Stomach (tissue), 9 donors: ENCODE results near the gene ZNF687. TPM values are rescaled to one million over a fixed set of nuclear protein-coding genes. Genes with fewer than 3 reads are reported as not detected.

Experiments used
- DNase-seq, 2 donors: peaks; one replicate each; pipeline versions ENCODE4 v3.0.0 to v3.0.0-alpha.2; 2013 to 2019
- H3K27ac ChIP-seq, 5 donors: fragments of 200-600 bp in 4 of 5; sonication (generic) in 4 of 5; one replicate each; pipeline ENCODE4 v1.5.1; 2013 to 2019; ENCODE audit warnings: mild to moderate bottlenecking in 1 of 5, moderate library complexity in 1 of 5
- H3K27me3 ChIP-seq, 3 donors: fragments of 200-600 bp; sonication (generic); one replicate each; pipeline ENCODE4 v1.5.1; 2017 to 2019; ENCODE audit warnings: mixed run types in 1 of 3
- H3K36me3 ChIP-seq, 4 donors: fragments of 200-600 bp; sonication (generic); 1 replicate in 3 of 4; 2 replicates in 1 of 4; pipeline ENCODE4 v1.5.1; 2016 to 2019
- H3K4me1 ChIP-seq, 4 donors: fragments of 200-600 bp; sonication (generic); one replicate each; pipeline ENCODE4 v1.5.1; 2016 to 2019
- H3K4me3 ChIP-seq, 4 donors: fragments of 200-600 bp; sonication (generic) in 3 of 4; one replicate each; pipeline ENCODE4 v1.5.1; 2016 to 2019; ENCODE audit warnings: mild to moderate bottlenecking in 1 of 4
- H3K9me3 ChIP-seq, 4 donors: fragments of 200-600 bp; sonication (generic); one replicate each; pipeline ENCODE4 v1.5.1; 2016 to 2019
- EP300 ChIP-seq: sonication (generic); formaldehyde crosslinking; IDR thresholded peaks from one replicate; pipeline ENCODE4 v1.6.1; 2017; ENCODE audit warnings: antibody characterized with exemption
- POLR2A ChIP-seq, 4 donors: fragments of 450-650 bp; IDR thresholded peaks; one replicate each; pipeline ENCODE4 v1.6.1; 2016; ENCODE audit warnings: antibody characterized with exemption in 4 of 4, control low read depth in 2 of 4, mild to moderate bottlenecking in 1 of 4, moderate library complexity in 1 of 4
- POLR2AphosphoS5 ChIP-seq, 3 donors: sonication (generic); formaldehyde crosslinking; IDR thresholded peaks; one replicate each; pipeline ENCODE4 v1.6.1; 2016; ENCODE audit warnings: antibody characterized with exemption in 3 of 3
- WGBS, 5 donors: extraction: QIAGEN DNeasy Blood & Tissue Kit in 3 of 5; methylation state at CpG; one replicate each; pipeline versions ENCODE4 v1.1.5 to v1.1.7; 2013 to 2018; 5-methylcytosine and 5-hydroxymethylcytosine counted together
- intact Hi-C: fragments of 100-400 bp; cut with DNase I; formaldehyde crosslinking; loops from one replicate; pipeline ENCODE4 v1.15.1; 2023; ENCODE audit warnings: low total_unique reads
- polyA plus RNA-seq, 3 donors: library from polyadenylated mRNA; stranded (reverse); fragments of 200-250 nt; gene quantifications; one replicate each; pipeline ENCODE4 v1.2.3, GENCODE V29; 2013
- total RNA-seq, 5 donors: library from RNA; depleted of rRNA; stranded (reverse); fragments of >200 nt; gene quantifications; one replicate each; pipeline versions ENCODE4 v1.1.0 to v1.2.3, GENCODE V29; 2014 to 2016
- TF ChIP-seq, protein P1 (sequence below), 7 experiments: fragments of 450-650 bp in 4 of 7; fragments of 200-600 bp in 3 of 7; sonication (generic) in 3 of 7; IDR thresholded peaks; one replicate each; pipeline ENCODE4 v1.5.1; 2016 to 2019; ENCODE audit warnings: antibody characterized with exemption in 7 of 7, control low read depth in 2 of 7, mild to moderate bottlenecking in 1 of 7
- donor health status: healthy with polysubstance abuse.
- donor health status: Bipolar disorder and iron deficiency.
- donor health status: healthy.

ZNF687 gene
- total and polyA plus RNA-seq, 8 donors = 6.8 to 59.6 (median 14.5) TPM

DNA sequence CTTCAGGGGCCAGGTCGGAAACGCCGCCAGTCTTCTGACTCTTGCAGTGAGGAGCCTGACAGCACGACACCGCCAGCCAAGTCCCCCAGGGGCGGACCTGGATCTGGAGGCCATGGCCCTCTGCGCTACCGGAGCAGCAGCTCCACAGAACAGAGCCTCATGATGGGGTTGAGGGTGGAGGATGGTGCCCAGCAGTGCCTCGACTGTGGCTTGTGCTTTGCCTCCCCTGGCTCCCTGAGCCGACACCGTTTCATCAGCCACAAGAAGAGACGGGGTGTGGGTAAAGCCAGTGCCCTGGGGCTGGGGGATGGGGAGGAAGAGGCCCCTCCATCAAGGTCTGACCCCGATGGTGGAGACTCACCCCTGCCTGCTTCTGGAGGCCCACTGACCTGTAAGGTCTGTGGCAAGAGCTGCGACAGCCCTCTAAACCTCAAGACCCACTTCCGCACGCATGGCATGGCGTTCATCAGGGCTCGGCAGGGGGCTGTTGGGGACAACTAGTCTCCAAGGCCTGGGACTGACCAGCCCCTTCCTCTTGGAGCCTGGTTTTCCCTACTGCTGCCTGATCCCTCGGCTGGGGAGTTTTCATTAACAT, 8.7 kb downstream of the ZNF687 start:
- H3K4me1 ChIP-seq = peaks cover 0 to 19% (median 8%) of the 10 kb centered on the region in 4 donors
- no peak overlapping the region for H3K4me3 ChIP-seq
- no peak for DNase-seq
- intact Hi-C loops = no loop called here
- H3K9me3 ChIP-seq = no peaks in the 10 kb centered on the region
- WGBS, 5 donors = 82 to 85% (median 84%) methylated on average over 10 to 19 of the region's 19 CpGs
- TF ChIP-seq EP300 (no peak), POLR2A (IDR thresholded peaks at IDR 0.05) (no peak), POLR2AphosphoS5 (IDR thresholded peaks at IDR 0.05) (no peak)
- TF ChIP-seq, protein P1, sequence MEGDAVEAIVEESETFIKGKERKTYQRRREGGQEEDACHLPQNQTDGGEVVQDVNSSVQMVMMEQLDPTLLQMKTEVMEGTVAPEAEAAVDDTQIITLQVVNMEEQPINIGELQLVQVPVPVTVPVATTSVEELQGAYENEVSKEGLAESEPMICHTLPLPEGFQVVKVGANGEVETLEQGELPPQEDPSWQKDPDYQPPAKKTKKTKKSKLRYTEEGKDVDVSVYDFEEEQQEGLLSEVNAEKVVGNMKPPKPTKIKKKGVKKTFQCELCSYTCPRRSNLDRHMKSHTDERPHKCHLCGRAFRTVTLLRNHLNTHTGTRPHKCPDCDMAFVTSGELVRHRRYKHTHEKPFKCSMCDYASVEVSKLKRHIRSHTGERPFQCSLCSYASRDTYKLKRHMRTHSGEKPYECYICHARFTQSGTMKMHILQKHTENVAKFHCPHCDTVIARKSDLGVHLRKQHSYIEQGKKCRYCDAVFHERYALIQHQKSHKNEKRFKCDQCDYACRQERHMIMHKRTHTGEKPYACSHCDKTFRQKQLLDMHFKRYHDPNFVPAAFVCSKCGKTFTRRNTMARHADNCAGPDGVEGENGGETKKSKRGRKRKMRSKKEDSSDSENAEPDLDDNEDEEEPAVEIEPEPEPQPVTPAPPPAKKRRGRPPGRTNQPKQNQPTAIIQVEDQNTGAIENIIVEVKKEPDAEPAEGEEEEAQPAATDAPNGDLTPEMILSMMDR (IDR thresholded peaks at IDR 0.05) = no peak
- H3K36me3 ChIP-seq = peaks cover 93 to 100% (median 100%) of the 10 kb centered on the region in 4 donors
- no peaks in the 10 kb centered on the region for H3K27me3 ChIP-seq
- no peak overlapping the region for H3K27ac ChIP-seq

DNA sequence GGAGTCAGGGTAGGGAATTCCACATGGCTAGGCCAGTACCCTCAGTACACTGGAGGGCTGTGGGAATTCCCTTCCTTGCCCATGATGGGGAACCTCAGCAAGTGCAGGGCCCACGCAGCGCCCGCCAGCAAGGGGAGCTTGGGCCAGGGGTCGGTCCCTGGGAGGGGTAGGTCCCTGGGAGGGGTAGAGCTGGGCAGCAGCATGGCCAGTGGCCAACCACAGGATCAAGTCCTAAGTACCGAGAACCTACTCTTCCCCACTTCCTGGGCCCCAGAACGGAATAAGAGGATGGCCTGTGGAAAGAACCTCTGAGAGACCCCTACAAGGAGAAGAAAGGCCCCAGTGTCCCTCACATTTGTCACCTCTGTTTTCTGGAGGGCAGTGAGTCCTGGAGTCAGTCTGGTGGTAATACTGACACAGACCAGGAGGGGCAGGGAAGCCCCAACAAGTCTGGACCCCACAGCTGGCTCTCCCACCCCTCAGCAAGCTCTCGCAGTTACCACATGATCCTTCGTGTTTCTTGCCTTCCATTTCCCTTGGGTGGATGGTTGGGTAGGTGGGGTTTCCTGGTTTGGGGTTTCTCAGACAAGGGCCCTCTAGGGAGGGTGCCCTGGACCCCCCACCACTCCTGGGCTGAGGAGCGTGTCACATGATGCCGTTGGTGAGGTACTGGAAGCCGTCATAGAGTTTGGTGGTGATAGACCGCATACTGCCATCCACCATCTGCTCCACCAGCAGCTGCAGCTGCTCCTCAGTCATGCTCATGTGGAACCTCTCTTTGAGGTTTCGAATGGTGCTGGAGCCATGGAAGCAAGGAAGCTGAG, 10.3 kb downstream of the ZNF687 start:
- H3K27ac ChIP-seq = peak overlapping the region in 3 of 5 donors; percentile 14 to 40 (median 25)
- no peaks in the 10 kb centered on the region for H3K27me3 ChIP-seq
- WGBS, 5 donors = 78 to 80% (median 79%) methylated on average over 12 to 13 of the region's 13 CpGs
- peaks cover 0 to 19% (median 8%) of the 10 kb centered on the region in 4 donors for H3K4me1 ChIP-seq
- TF ChIP-seq EP300 (no peak), POLR2A (IDR thresholded peaks at IDR 0.05) (no peak), POLR2AphosphoS5 (IDR thresholded peaks at IDR 0.05) (no peak)
- TF ChIP-seq, protein P1 (IDR thresholded peaks at IDR 0.05) = no peak
- intact Hi-C loops = no loop called here
- no peaks in the 10 kb centered on the region for H3K9me3 ChIP-seq
- DNase-seq = no peak
- H3K4me3 ChIP-seq = no peak overlapping the region
- H3K36me3 ChIP-seq = peaks cover 92 to 100% (median 100%) of the 10 kb centered on the region in 4 donors

DNA sequence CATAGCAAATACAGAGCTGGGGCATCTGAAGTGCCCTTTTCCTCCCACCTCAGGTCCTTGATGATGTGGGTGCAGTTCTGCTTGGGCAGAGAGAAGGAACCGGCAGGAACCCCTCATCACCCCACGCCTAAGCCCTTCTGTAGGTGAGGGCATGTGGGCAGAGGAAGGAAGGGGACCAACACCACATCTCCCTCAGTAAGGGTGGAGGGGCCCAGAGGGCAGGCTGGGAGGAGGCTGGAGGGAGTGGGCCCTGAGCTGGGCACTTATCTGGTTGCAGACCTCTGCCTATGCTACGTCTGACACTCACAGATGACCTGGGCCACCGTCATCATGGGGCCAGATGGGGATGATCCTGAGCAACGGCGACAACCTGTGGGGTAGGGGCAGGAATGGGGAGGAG, 11.0 kb downstream of the ZNF687 start:
- 66 to 86% (median 75%) methylated on average over 6 of the region's 6 CpGs for WGBS, 5 donors
- H3K4me1 ChIP-seq = peaks cover 0 to 19% (median 8%) of the 10 kb centered on the region in 4 donors
- no peaks in the 10 kb centered on the region for H3K9me3 ChIP-seq
- intact Hi-C loops = no loop called here
- H3K36me3 ChIP-seq = peaks cover 93 to 100% (median 100%) of the 10 kb centered on the region in 4 donors
- H3K27ac ChIP-seq = peak overlapping the region in 1 of 5 donors; percentile 25
- H3K27me3 ChIP-seq = no peaks in the 10 kb centered on the region
- no peak for TF ChIP-seq POLR2A (IDR thresholded peaks at IDR 0.05)
- TF ChIP-seq POLR2AphosphoS5 (IDR thresholded peaks at IDR 0.05) = no peak
- TF ChIP-seq EP300 = no peak
- TF ChIP-seq, protein P1 (IDR thresholded peaks at IDR 0.05) = no peak
- DNase-seq = no peak
- no peak overlapping the region for H3K4me3 ChIP-seq

DNA sequence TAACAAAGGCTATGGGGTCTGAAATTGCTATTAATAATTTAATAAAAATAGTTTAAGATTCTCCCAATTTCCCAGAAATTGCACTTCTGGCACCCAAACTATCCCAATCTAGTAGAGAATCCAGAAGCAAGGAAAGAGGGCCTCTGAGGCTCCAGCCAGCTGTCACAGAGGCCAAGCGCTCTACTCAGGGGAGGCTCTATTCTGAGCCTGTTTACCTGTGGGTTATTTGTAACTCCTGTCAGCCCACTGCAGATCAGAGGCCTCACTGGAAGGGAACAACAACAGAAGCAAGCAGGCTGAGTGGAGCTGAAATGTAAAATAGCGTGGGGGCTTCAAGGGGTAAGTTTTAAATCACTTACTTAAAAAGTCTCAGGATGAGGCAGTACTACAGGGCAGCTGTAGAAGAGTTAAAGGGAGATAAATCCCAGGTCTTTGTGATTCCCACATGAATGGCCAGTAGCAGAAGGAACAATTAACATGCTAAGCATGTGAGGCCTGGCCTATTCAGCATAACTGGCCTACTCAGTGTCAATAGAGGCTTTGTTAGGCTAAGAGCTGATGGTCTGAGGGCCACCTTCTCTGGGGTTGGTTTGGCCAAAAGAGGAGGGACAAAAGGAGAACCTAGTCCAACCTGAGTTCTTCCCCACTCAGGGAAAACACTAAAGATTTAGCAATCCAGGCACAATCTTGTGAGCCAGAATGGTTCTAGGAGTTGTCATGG, 12.8 kb downstream of the ZNF687 start:
- H3K36me3 ChIP-seq = peaks cover 93 to 100% (median 100%) of the 10 kb centered on the region in 4 donors
- no peak overlapping the region for H3K4me3 ChIP-seq
- H3K27me3 ChIP-seq = no peaks in the 10 kb centered on the region
- intact Hi-C loops = no loop called here
- peaks cover 0 to 3% (median under 1%) of the 10 kb centered on the region in 4 donors for H3K4me1 ChIP-seq
- no peaks in the 10 kb centered on the region for H3K9me3 ChIP-seq
- no peak for DNase-seq
- WGBS, 5 donors = 77 to 95% (median 92%) methylated on average over 2 of the region's 2 CpGs
- H3K27ac ChIP-seq = no peak overlapping the region
- no peak for TF ChIP-seq POLR2A (IDR thresholded peaks at IDR 0.05)
- no peak for TF ChIP-seq POLR2AphosphoS5 (IDR thresholded peaks at IDR 0.05)
- no peak for TF ChIP-seq EP300
- TF ChIP-seq, protein P1 (IDR thresholded peaks at IDR 0.05) = no peak
